Measurements from ENCODE around the gene PLCL1.
"Not testable (repeated sequence)": the region's sequence is repeated elsewhere in the genome, so short reads cannot be mapped to it uniquely, and the experiment has no call there.

The PLCL1 gene

DNA sequence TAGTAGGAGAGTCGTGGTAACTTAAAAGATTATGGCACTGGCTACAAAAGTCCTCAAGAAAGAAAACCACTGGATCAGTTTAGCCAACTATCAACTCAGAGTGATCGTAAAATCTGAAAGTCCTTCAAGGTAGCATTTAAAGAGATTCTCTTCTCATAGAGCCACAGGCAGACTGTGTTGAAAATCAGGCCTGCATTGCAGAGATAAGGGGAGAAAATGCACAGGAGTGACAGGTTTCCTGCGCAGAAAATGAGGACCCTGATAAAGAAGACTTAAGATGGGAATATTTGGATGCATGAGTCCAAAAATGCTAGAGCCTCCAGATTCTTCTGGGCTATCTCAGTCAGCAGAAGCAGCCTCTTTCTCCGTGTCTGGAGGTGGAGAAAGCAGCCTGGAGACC lies 360.9 kb downstream of the PLCL1 start:
- no peak for DNase-seq (ENCODE audit: low read depth in 2 of 3, low spot score in 1 of 3)

DNA sequence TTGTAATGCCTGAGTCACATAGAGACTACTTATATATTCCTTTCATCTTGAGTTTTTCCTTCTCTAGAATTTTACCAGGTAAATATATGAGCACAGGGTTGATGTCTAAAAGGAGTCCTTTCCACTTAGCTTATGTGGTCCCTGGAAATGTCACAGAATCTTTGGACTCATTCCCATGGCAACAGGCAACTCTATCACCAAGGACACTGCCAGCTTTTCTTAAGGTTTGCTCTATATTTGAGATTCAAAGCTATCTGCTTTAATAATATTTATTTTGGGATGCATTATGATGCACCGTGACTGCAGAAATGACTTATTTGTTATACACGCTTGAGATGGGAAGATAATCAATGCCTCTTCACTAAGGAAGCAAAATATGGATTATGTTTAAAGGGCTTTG lies 363.0 kb downstream of the PLCL1 start:
- no peak for DNase-seq (ENCODE audit: low read depth in 2 of 3, low spot score in 1 of 3)

DNA sequence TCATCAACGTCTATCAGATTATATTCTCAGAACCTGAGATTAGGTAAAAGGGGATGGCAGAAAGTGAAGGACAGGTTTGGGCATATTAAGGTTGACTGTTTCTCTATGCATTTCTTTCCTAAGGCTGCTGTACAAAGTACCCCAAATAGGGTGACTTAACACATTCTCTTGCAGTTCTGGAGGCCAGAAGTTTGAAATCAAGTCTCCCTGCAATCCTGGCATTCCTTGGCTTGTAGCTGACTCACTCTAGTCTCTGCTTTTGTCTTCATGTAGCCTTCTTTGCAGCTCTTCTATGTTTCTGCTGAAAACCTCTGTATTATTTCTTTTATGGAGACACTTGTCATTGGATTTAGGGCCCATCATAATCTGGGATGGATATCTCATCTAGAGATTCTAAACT lies 364.3 kb downstream of the PLCL1 start:
- DNase-seq (ENCODE audit: low read depth in 2 of 3, low spot score in 1 of 3): no peak

DNA sequence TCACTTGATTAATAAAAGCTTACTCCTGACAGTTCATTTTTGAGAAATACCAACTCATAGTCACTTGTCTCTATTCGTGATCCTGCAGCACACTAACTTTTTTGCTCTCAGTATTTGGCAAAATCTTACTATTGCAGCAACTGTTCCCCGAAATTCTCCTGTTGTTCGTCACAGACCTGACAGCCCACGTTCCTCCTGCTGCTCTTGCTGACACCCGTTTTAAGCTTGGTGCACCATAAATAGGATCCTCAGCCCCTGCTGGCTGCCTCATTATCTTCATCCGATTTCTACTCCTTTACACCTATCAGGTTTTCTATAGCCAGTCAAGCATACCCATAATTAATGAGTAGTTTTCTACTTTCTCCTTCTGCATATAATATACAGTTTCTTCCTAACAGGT lies 368.8 kb downstream of the PLCL1 start:
- no peak for DNase-seq (ENCODE audit: low read depth in 2 of 3, low spot score in 1 of 3)

DNA sequence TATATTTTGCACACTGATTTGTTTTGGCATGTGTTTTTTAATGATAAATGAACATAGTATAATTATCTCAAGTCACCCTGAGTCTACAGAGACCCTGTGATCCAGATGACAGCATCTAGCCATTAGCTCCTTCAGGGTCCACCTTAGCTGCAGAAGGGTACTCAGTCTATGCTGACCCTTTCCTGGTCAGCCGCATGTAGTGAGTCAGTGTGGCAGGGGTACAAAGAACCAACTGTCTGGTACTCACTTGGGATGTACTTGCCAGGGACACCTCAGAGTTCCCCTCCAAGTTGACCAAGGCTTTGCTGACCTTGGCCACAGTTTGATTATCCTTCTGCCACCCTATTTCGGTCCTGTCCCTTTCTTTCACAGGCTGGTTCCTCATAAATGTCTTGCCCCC lies 369.5 kb downstream of the PLCL1 start:
- no peak for DNase-seq (ENCODE audit: low read depth in 2 of 3, low spot score in 1 of 3)

DNA sequence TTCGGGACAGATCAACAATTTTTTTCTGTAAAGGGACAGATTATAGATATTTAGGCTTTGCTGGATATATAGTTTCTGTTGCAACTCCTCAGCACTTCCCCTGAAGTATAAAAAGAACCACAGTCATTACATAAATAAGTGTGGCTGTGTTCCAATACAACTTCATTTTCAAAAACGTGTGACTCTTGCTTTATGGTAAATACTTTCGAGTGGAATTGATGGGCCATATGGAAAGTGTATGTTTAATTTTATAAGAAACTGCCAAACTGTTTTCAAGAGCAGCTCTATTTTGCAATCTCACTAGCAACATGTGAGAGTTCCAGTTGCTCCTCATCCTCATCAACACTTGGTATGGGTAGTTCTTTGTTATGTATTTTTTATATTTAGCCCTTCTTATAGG lies 370.9 kb downstream of the PLCL1 start:
- no peak for DNase-seq (ENCODE audit: low read depth in 2 of 3, low spot score in 1 of 3)

DNA sequence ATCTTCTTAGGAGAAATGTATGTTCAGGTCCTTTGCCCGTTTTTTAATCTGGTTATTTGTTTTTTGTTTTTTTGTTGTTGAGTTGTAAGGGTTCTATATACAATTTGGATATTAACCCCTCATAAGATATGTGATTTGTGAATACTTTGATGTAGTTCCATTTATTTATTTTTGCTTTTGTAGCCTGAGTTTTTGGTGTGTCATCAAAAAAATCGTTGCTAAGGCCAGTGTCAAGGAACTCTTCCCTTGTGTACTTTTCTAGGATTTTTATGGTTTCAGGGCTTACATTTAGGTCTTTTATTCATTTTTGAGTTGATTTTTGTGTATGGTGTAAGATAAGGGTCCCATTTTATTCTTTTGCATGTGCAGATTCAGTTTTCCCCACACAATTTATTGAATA lies 372.6 kb downstream of the PLCL1 start:
- DNase-seq (ENCODE audit: low read depth in 2 of 3, low spot score in 1 of 3): no peak

DNA sequence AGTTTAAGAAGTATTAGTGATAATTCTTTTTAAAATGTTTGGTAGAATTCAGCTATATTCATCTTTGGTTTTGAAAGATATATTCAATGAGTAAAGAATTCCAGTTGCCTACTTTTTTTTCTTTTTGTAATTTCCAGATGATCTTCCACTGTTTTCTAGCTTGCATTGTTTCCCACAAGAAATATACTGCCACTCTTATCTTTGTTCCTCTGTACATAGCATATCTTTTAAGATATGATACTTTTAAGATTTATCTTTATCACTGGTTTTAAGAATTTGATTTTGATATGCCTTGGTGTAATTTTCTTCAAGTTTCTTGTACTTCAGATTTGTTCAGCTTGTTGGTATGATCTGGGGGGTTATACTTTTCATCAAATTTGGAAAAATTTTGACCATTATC lies 374.4 kb downstream of the PLCL1 start:
- DNase-seq (ENCODE audit: low read depth in 2 of 3, low spot score in 1 of 3): no peak

DNA sequence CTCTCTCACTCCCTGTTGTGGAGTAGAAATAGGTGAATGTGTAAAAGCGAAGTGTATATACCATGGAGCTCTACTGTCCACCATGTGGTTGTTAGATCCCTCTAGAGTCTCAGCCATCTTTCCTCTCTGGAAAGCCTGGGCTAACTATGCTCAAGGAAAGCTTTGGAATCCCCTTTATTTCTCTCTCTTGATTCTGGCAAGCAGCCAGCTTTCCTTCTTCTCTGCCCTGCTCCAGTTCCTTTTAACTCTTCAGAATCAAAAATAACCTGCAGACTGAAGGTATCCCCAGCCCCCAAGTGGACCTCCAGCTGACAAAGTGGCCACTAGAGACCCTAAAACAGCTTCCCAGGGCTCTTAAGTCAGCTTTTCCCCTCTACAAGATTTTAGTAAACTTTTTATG lies 381.9 kb downstream of the PLCL1 start:
- DNase-seq (ENCODE audit: low read depth in 2 of 3, low spot score in 1 of 3): no peak

DNA sequence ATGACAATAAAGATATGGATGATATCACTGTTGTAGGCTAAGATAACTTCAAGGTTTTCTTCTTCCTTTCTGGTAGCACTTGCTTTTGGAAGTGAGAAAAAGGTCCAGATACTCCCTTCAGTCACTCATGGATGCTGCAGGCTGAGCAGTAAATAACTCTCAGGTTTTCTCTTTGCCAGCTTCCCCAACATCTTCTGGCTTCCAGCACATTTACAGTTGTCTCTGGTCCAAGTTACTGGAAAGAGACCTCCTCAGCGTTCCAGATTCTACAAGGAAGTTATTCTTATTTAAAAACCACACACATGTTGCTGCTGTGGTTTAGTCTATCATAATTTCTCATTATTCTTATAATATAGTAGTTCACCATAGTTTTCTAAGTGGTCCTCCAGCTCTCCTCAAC lies 383.4 kb downstream of the PLCL1 start:
- no peak for DNase-seq (ENCODE audit: low read depth in 2 of 3, low spot score in 1 of 3)

DNA sequence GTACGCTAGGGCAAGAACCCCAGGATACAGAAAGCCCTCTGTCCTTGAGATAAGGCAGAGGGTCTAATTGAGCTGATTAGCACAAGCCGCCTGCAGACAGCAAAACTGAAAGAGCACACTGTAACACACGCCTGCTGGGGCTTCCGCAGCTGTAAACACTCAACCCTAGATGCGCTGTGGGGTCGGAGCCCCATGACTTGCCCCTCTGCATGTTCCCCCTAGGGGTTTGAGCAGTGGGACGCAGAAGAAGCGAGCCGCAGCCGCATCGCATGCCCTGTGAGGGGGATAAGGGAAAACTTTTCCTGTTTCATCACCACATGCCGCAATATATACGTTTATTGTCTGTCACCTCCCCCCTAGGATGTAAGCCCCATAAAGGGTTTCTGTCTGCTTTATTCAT lies 384.6 kb downstream of the PLCL1 start:
- DNase-seq (ENCODE audit: low read depth in 2 of 3, low spot score in 1 of 3): no peak

DNA sequence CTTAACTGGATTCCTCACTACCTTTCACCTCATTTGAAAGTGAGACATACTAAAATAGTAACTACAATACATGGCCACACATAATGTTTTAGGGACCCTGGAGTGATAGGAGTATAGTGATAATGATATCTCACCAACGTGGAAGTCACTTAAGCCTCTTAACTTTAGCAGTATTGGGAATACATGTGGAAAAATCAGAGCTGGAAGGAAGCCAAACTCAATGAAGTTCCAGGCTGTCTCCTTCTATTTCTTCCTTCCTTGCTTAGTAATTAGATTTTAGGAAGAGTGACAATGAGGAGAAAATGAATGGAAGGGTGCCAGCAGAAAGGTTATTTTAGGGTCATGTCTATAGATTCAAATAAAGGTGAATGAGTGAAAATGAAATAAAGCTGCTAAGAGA lies 387.3 kb downstream of the PLCL1 start:
- no peak for DNase-seq (ENCODE audit: low read depth in 2 of 3, low spot score in 1 of 3)

DNA sequence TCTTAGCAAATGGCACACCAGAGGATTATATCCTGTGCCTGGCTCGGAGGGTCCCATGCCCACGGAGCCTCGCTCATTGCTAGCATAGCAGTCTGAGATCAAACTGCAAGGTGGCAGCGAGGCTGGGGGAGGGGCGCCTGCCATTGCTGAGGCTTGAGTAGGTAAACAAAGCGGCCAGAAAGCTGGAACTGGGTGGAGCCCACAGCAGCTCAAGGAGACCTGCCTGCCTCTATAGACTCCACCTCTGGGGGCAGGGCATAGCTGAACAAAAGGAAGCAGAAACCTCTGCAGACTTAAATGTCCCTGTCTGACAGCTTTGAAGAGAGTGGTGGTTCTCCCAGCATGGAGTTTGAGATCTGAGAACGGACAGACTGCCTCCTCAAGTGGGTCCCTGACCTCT lies 392.2 kb downstream of the PLCL1 start:
- DNase-seq (ENCODE audit: low read depth in 2 of 3, low spot score in 1 of 3): not testable (repeated sequence)
